Measurements from ENCODE around the gene SUGCT. TPM values are rescaled to one million over a fixed set of nuclear protein-coding genes. Genes with fewer than 3 reads are reported as not detected.

SUGCT gene
- total and polyA plus RNA-seq, 9 of the 15 experiments (the other 6 are each of a cell fraction or from before 2014, with no cell fraction given) = 0.58 to 2.5 (median 1.4) TPM

- no peak for FAIRE-seq
- BruUV-seq (replicated peaks) = no TSS peak
- H3K4me1 ChIP-seq (replicated peaks in 1 of 2; ENCODE audit: control insufficient read depth in 2 of 2, insufficient read depth in 2 of 2, low read length in 2 of 2) = no peaks in the 10 kb centered on the region
- no peaks in the 10 kb centered on the region for H3K36me3 ChIP-seq (ENCODE audit: control insufficient read depth, insufficient read depth, low read length)
- 8% methylated on average over 1 of the region's 1 CpG for whole genome bisulfite sequencing (ENCODE audit: insufficient coverage, low coverage, missing lambda C conversion rate)
- no peak for ATAC-seq
- in situ Hi-C loops (cut with MboI) (no loop called here), intact Hi-C loops (cut with micrococcal nuclease) (no loop called here)
- H3K4me3 ChIP-seq = no peak overlapping the region
- no peak overlapping the region for H3K27ac ChIP-seq (ENCODE audit: extremely low read depth, low read depth, low read length)
- H3K4me2 ChIP-seq (ENCODE audit: insufficient read depth, low read length) = no peak overlapping the region
- H2AFZ ChIP-seq (ENCODE audit: low read depth, low read length) = no peak overlapping the region
- CTCF ChIA-PET (ENCODE audit: low intra/inter-chr PET ratio) = no interaction called here
- H3K9me1 ChIP-seq (ENCODE audit: control insufficient read depth, insufficient read depth, low read length) = no peaks in the 10 kb centered on the region
- no peaks in the 10 kb centered on the region for H3K9me3 ChIP-seq (replicated peaks; ENCODE audit: control insufficient read depth, insufficient read depth, low read depth, low read length)
- no peak for DNase-seq (ENCODE audit: extremely low read depth in 1 of 4, low spot score in 3 of 4)
- no peak overlapping the region for H3K9ac ChIP-seq (ENCODE audit: insufficient read depth in 1 of 2, low read depth in 2 of 2, low read length in 2 of 2)
- POLR2A ChIA-PET = no interaction called here
- H3K79me2 ChIP-seq (ENCODE audit: control insufficient read depth, insufficient read depth, low read length) = no peaks in the 10 kb centered on the region
- H3K27me3 ChIP-seq (ENCODE audit: control insufficient read depth in 2 of 2, insufficient read depth in 2 of 2, low read length in 2 of 2) = no peaks in the 10 kb centered on the region
- H4K20me1 ChIP-seq (replicated peaks; ENCODE audit: control insufficient read depth, insufficient read depth, low read length) = no peaks in the 10 kb centered on the region
- TF ChIP-seq ELF1 (tag; IDR thresholded peaks at IDR 0.05) (no peak), ZNF668 (CRISPR knock-in tag; IDR thresholded peaks at IDR 0.05) (no peak), ZNF592 (IDR thresholded peaks at IDR 0.05) (no peak), SRSF9 (IDR thresholded peaks at IDR 0.05; ENCODE audit: borderline replicate concordance, low read depth, low read length) (no peak), ILF3 (IDR thresholded peaks at IDR 0.05; ENCODE audit: borderline replicate concordance) (no peak), FOS (IDR thresholded peaks at IDR 0.05; ENCODE audit: extremely low read depth, insufficient read length) (no peak), MYNN (IDR thresholded peaks at IDR 0.05) (no peak), MYNN (CRISPR knock-in tag; IDR thresholded peaks at IDR 0.05) (no peak)
- TF ChIP-seq, protein P1, sequence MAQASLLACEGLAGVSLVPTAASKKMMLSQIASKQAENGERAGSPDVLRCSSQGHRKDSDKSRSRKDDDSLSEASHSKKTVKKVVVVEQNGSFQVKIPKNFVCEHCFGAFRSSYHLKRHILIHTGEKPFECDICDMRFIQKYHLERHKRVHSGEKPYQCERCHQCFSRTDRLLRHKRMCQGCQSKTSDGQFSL (CRISPR knock-in tag; IDR thresholded peaks at IDR 0.05) = no peak
- TF ChIP-seq, protein P1 (tag; IDR thresholded peaks at IDR 0.05) = no peak
Observed at GRCh38 chr7:40880581-40880980, 745.8 kb downstream of the SUGCT start.

Data from K562 (cell line).